ENCODE results near the gene ARHGAP5.

Gene ARHGAP5

GRCh38 chr14:32142754-32143437 is 65.8 kb downstream of the ARHGAP5 start:
- Histone ChIP-seq H3K4me3 (no peak overlapping the region), H3K27ac (no peak overlapping the region)
- DNase-seq (ENCODE audit: low spot score) = no peak
- TF ChIP-seq, protein P1, sequence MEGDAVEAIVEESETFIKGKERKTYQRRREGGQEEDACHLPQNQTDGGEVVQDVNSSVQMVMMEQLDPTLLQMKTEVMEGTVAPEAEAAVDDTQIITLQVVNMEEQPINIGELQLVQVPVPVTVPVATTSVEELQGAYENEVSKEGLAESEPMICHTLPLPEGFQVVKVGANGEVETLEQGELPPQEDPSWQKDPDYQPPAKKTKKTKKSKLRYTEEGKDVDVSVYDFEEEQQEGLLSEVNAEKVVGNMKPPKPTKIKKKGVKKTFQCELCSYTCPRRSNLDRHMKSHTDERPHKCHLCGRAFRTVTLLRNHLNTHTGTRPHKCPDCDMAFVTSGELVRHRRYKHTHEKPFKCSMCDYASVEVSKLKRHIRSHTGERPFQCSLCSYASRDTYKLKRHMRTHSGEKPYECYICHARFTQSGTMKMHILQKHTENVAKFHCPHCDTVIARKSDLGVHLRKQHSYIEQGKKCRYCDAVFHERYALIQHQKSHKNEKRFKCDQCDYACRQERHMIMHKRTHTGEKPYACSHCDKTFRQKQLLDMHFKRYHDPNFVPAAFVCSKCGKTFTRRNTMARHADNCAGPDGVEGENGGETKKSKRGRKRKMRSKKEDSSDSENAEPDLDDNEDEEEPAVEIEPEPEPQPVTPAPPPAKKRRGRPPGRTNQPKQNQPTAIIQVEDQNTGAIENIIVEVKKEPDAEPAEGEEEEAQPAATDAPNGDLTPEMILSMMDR (IDR thresholded peaks at IDR 0.05) = no peak

DNA sequence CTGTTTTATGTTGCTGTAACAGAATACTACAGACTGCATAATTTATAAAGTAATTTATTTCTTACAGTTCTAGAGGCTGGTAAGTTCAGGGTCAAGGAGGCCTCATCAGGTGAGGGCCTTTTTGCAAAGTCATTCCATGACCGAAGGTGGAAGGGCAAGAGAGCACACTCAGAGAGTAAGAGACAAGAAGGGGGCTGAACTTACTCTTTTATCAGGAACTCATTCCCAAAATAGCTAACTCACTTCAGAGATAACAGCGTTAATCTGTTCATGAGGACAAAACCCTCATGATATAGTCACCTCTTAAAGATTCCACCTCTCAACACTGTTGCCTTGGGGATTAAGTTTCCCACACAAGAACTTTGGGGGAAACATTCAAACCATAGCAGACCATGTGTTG is 73.3 kb downstream of the ARHGAP5 start:
- Histone ChIP-seq H3K4me3 (no peak overlapping the region), H3K27ac (no peak overlapping the region)
- DNase-seq (ENCODE audit: low spot score) = no peak
- TF ChIP-seq, protein P1 (IDR thresholded peaks at IDR 0.05) = no peak

- no peak for DNase-seq (ENCODE audit: low spot score)
- Histone ChIP-seq H3K4me3 (no peak overlapping the region), H3K27ac (no peak overlapping the region)
- TF ChIP-seq, protein P1 (IDR thresholded peaks at IDR 0.05) = no peak
Measured at GRCh38 chr14:32166029-32166428, 88.9 kb downstream of the ARHGAP5 start.

GRCh38 chr14:32166924-32167323 is 89.8 kb downstream of the ARHGAP5 start:
- no peak overlapping the region for H3K4me3 ChIP-seq
- TF ChIP-seq, protein P1 (IDR thresholded peaks at IDR 0.05) = no peak
- no peak overlapping the region for H3K27ac ChIP-seq
- no peak for DNase-seq (ENCODE audit: low spot score)

GRCh38 chr14:32167907-32168306 is 90.8 kb downstream of the ARHGAP5 start:
- Histone ChIP-seq H3K4me3 (no peak overlapping the region), H3K27ac (no peak overlapping the region)
- TF ChIP-seq, protein P1 (IDR thresholded peaks at IDR 0.05) = no peak
- no peak for DNase-seq (ENCODE audit: low spot score)

- Histone ChIP-seq H3K4me3 (no peak overlapping the region), H3K27ac (no peak overlapping the region)
- TF ChIP-seq, protein P1 (IDR thresholded peaks at IDR 0.05) = no peak
- no peak for DNase-seq (ENCODE audit: low spot score)
Measured at GRCh38 chr14:32169191-32169590, 92.1 kb downstream of the ARHGAP5 start.

- no peak for DNase-seq (ENCODE audit: low spot score)
- H3K4me3 ChIP-seq = no peak overlapping the region
- no peak overlapping the region for H3K27ac ChIP-seq
- TF ChIP-seq, protein P1 (IDR thresholded peaks at IDR 0.05) = no peak
Measured at GRCh38 chr14:32171469-32171868, 94.4 kb downstream of the ARHGAP5 start.
